Lung microvascular endothelial cell (primary cell): Measurements from ENCODE around the gene RGS8. TPM values are rescaled to one million over a fixed set of nuclear protein-coding genes. Genes with fewer than 3 reads are reported as not detected.

ENCODE experiments used
- DNase-seq, 2 donors: peaks; one replicate each; pipeline versions ENCODE4 v3.0.0 to v3.0.0-alpha.2; 2010; ENCODE audit warnings: low read depth in 2 of 2
- total RNA-seq: library from RNA; depleted of rRNA; stranded (reverse); fragments of >200 nt; gene quantifications from 2 replicates; pipeline ENCODE4 v1.2.1, GENCODE V29; 2014

The RGS8 gene
- total RNA-seq, 1 donor from 2014 or later = not detected

DNA sequence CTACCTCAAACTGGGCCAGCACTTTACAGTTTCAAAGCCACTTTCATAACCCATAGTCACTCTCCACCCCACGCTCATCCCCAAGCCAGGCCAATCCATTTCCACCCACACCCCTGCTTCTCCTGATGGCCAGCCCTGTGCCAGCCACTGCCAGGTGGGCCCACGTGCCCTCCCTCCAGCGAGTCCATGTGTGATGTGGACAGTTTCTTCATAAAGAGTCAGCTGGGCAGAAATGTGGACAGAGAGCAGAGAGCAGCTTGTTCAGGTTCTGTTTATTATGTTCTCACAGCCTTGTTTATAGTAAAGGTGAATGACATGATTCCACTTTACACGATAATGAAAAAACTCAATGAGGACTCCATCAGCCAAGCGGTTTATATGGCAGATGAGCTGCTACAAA is 42.8 kb downstream of the RGS8 start:
- DNase-seq = no peak

DNA sequence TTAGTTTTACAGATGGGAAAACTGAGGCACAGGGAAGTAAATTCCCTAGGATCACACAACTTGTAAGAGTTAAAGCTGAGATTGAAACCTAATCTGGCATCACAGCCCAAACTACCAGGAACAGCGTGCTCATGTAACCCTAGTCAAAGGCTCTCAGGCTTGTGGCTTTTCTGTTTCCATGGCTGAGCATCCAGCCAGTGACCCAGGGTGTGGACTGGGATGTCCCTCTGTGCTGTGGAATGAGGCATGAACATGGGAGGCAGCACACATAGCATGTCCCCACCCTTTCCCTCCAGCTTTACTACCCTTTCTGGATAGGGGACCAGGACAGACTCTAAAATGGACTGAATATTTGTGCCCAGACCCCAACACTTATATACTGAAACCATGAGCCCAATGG is 45.1 kb downstream of the RGS8 start:
- DNase-seq = no peak

DNA sequence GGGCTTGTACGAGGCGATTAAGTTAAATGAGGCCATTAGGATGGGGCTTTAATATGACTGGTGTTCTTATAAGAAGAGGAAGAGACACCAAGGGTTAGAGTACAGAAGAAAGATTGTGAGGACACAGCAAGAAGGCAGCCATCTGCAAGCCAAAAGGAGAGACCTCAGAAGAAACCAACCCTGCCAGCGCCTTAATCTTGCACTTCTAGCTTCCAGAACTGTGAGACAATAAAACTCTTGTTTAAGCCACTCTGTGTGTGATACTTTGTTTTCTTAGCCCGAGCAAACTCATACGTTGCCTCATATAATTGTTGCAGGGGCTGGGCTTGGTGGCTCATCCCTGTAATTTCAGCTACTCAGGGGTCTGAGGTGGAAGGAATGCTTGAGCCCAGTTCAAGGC is 46.6 kb downstream of the RGS8 start:
- DNase-seq = no peak

DNA sequence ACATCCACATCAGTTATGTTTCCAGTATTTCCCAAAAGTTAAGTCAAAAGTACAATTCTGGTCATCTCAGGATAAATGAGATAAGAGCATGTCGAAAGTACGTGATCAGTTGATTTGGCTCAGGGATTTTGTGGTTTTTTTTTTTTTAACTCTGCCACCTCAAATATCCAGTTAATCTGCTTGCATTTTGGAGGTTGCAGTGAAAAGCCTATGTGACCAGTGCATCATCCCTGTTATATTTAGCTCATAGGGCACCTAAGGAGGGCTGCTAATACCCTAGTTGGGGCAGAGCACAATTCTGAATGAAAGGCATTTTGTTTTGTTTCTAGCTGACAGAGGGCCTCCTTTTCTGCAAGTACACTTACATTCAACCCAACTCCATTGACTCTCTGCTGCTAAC is 48.5 kb downstream of the RGS8 start:
- DNase-seq = no peak

Other genes starting within 250 kb of the RGS8 start
- not detected in 2 replicates for gene RGSL1, start 234.4 kb downstream of the RGS8 start, total RNA-seq
- 0.20 and 0.44 TPM in 2 replicates for gene RNASEL, start 95.3 kb downstream of the RGS8 start, total RNA-seq
- 0.65 and 1.4 TPM in 2 replicates for gene RGS16, start 80.2 kb downstream of the RGS8 start, total RNA-seq
- 1.6 and 3.1 TPM in 2 replicates for gene NPL, start 105.2 kb upstream of the RGS8 start, total RNA-seq
- 139 and 159 TPM in 2 replicates for gene DHX9, start 154.8 kb upstream of the RGS8 start, total RNA-seq